Left lung (tissue), 10 donors: Measurements from ENCODE around the gene BEST3. TPM values are rescaled to one million over a fixed set of nuclear protein-coding genes. Genes with fewer than 3 reads are reported as not detected.

ENCODE experiments used
- ATAC-seq: fragments of 200-7000 bp; cut with Tn5 transposase; one replicate; pipeline ENCODE4 v1.9.1; 2020; ENCODE audit warnings: moderate library complexity
- DNase-seq, 4 donors: peaks; one replicate each; pipeline ENCODE4 v3.0.0-alpha.2; 2013 to 2020
- H3K27ac ChIP-seq, 2 donors: fragments of 200-600 bp; sonication (generic) in 1 of 2; one replicate each; pipeline versions ENCODE4 v1.5.0 to v1.8.0; 2020 to 2021
- H3K27me3 ChIP-seq, 2 donors: fragments of 200-600 bp; sonication (generic) in 1 of 2; one replicate each; pipeline versions ENCODE4 v1.5.0 to v1.8.0; 2020 to 2021
- H3K36me3 ChIP-seq, 2 donors: fragments of 200-600 bp; sonication (generic) in 1 of 2; one replicate each; pipeline versions ENCODE4 v1.5.0 to v1.8.0; 2020 to 2021
- H3K4me1 ChIP-seq, 2 donors: fragments of 200-600 bp; one replicate each; pipeline ENCODE4 v1.8.0; 2021
- H3K4me3 ChIP-seq, 2 donors: fragments of 200-600 bp; sonication (generic) in 1 of 2; one replicate each; pipeline versions ENCODE4 v1.5.0 to v1.8.0; 2020 to 2021; ENCODE audit warnings: mild to moderate bottlenecking in 1 of 2
- H3K9me3 ChIP-seq, 2 donors: fragments of 200-600 bp; sonication (generic) in 1 of 2; one replicate each; pipeline versions ENCODE4 v1.5.0 to v1.8.0; 2020 to 2021
- CTCF ChIP-seq, 2 donors: fragments of 200-600 bp; sonication (generic) in 1 of 2; IDR thresholded peaks; one replicate each; pipeline versions ENCODE4 v1.5.0 to v1.8.0; 2021; ENCODE audit warnings: antibody characterized with exemption in 2 of 2
- intact Hi-C, 2 donors: fragments of 100-400 bp; cut with DNase I; formaldehyde crosslinking; loops; one replicate each; pipeline versions ENCODE4 v1.11.2 to v1.14.2; 2022
- polyA plus RNA-seq, 6 donors: library from polyadenylated mRNA; unstranded; fragments of 120-200 nt; gene quantifications; one replicate each; pipeline ENCODE4 v1.2.1, GENCODE V29; 2013; ENCODE audit not compliant: insufficient read length in 6 of 6
- total RNA-seq, 2 donors: library from RNA; stranded (reverse); fragmentation: NEBNext Ultra II Directional; extraction: Animal tissue kit (Norgen Biotek cat#: 25700); gene quantifications; one replicate each; pipeline ENCODE4 v1.2.1, GENCODE V29; 2021
- donor health status: DM: no; HTN: yes; CAD: no.
- donor health status: DM: no; HTN: no; CAD: no.

The BEST3 gene
- total and polyA plus RNA-seq, 8 donors, result 0.28 to 0.67 (median 0.45) TPM; not detected in 2

- DNase-seq, result no peak
- intact Hi-C loops, result no loop called here
- Histone ChIP-seq H3K4me3 (no peak overlapping the region), H3K4me1 (no peaks in the 10 kb centered on the region), H3K27ac (no peak overlapping the region), H3K27me3 (no peaks in the 10 kb centered on the region), H3K36me3 (no peaks in the 10 kb centered on the region), H3K9me3 (no peaks in the 10 kb centered on the region)
- no peak for TF ChIP-seq CTCF (IDR thresholded peaks at IDR 0.05)
- ATAC-seq, result no peak
These were observed 56.6 kb downstream of the BEST3 start for GRCh38 chr12:69642531-69642930.

GRCh38 chr12:69641546-69641945 lies 57.6 kb downstream of the BEST3 start:
- Histone ChIP-seq H3K36me3 (no peaks in the 10 kb centered on the region), H3K27ac (no peak overlapping the region), H3K4me1 (no peaks in the 10 kb centered on the region), H3K9me3 (no peaks in the 10 kb centered on the region), H3K4me3 (no peak overlapping the region), H3K27me3 (no peaks in the 10 kb centered on the region)
- DNase-seq, result no peak
- ATAC-seq, result no peak
- intact Hi-C loops, result no loop called here
- TF ChIP-seq CTCF (IDR thresholded peaks at IDR 0.05), result no peak

- Histone ChIP-seq H3K27me3 (no peaks in the 10 kb centered on the region), H3K9me3 (no peaks in the 10 kb centered on the region), H3K4me3 (no peak overlapping the region), H3K27ac (no peak overlapping the region), H3K36me3 (no peaks in the 10 kb centered on the region), H3K4me1 (no peaks in the 10 kb centered on the region)
- DNase-seq, result peak; percentile 46 to 82 (median 66)
- intact Hi-C loops, result no loop called here
- ATAC-seq, result peak; percentile 97
- peak; percentile 83 to 88 for TF ChIP-seq CTCF (IDR thresholded peaks at IDR 0.05)
These were observed 59.6 kb downstream of the BEST3 start for GRCh38 chr12:69639400-69640016.

- ATAC-seq (no peak), DNase-seq (no peak)
- H3K4me3 ChIP-seq, result no peak overlapping the region
- no peaks in the 10 kb centered on the region for H3K27me3 ChIP-seq
- no peaks in the 10 kb centered on the region for H3K4me1 ChIP-seq
- H3K9me3 ChIP-seq, result no peaks in the 10 kb centered on the region
- no peak for TF ChIP-seq CTCF (IDR thresholded peaks at IDR 0.05)
- H3K36me3 ChIP-seq, result no peaks in the 10 kb centered on the region
- H3K27ac ChIP-seq, result no peak overlapping the region
- intact Hi-C loops, result no loop called here
These were observed 66.0 kb downstream of the BEST3 start for GRCh38 chr12:69633061-69633460.

GRCh38 chr12:69630191-69630590 lies 68.9 kb downstream of the BEST3 start:
- intact Hi-C loops, result no loop called here

More at GRCh38 chr12:69630191-69630590, 68.9 kb downstream of the BEST3 start:
- ATAC-seq (no peak), DNase-seq (no peak)
- H3K27me3 ChIP-seq, result no peaks in the 10 kb centered on the region
- no peaks in the 10 kb centered on the region for H3K4me1 ChIP-seq
- TF ChIP-seq CTCF (IDR thresholded peaks at IDR 0.05), result no peak
- H3K4me3 ChIP-seq, result no peak overlapping the region
- H3K36me3 ChIP-seq, result no peaks in the 10 kb centered on the region
- no peak overlapping the region for H3K27ac ChIP-seq
- no peaks in the 10 kb centered on the region for H3K9me3 ChIP-seq
